Suprapubic skin (tissue), 4 donors: ENCODE measurements around the gene RCAN3.

Source experiments
- EP300 ChIP-seq: sonication (generic); formaldehyde crosslinking; IDR thresholded peaks from one replicate; pipeline ENCODE4 v1.6.1; 2017; ENCODE audit warnings: antibody characterized with exemption
- POLR2A ChIP-seq, 2 donors: fragments of 450-650 bp; IDR thresholded peaks; one replicate each; pipeline ENCODE4 v1.6.1; 2017; ENCODE audit warnings: antibody characterized with exemption in 2 of 2, mild to moderate bottlenecking in 2 of 2, moderate library complexity in 2 of 2
- POLR2AphosphoS5 ChIP-seq, 3 donors: sonication (generic); formaldehyde crosslinking; IDR thresholded peaks; one replicate each; pipeline ENCODE4 v1.6.1; 2017; ENCODE audit warnings: antibody characterized with exemption in 3 of 3
- TF ChIP-seq, protein P1 (sequence below), 2 donors: fragments of 200-600 bp in 1 of 2; fragments of 450-650 bp in 1 of 2; sonication (generic) in 1 of 2; IDR thresholded peaks; one replicate each; pipeline ENCODE4 v1.5.1; 2016 to 2019; ENCODE audit warnings: antibody characterized with exemption in 2 of 2, mild to moderate bottlenecking in 1 of 2, moderate library complexity in 1 of 2

DNA sequence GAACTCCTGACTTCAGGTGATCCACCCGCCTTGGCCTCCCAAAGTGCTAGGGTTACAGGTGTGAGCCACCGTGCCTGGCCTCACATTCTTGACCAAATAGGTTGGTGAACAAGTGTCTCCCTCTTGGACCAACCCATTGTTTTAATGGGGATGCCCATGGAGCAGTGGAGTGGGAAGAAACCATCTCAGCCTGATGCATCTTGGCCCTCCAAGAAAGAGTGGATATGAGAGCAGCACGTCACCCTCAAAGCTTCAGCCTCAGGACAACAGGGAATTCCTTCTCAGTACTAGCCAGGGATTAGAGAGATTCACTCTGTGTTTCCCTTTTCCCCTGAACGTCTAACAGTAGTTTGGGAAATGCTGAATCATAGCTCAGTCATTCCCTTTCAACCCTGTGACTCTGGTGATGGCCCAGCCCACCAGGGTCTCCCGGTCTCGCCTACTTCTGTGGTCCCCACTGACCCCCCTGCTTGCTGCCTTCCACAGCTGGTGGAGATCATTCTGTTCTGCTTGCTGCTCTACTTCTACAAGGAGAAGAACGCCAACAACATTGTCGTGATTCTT lies 49.6 kb upstream of the RCAN3 start:
- no peak for TF ChIP-seq POLR2A (IDR thresholded peaks at IDR 0.05)
- TF ChIP-seq, protein P1, sequence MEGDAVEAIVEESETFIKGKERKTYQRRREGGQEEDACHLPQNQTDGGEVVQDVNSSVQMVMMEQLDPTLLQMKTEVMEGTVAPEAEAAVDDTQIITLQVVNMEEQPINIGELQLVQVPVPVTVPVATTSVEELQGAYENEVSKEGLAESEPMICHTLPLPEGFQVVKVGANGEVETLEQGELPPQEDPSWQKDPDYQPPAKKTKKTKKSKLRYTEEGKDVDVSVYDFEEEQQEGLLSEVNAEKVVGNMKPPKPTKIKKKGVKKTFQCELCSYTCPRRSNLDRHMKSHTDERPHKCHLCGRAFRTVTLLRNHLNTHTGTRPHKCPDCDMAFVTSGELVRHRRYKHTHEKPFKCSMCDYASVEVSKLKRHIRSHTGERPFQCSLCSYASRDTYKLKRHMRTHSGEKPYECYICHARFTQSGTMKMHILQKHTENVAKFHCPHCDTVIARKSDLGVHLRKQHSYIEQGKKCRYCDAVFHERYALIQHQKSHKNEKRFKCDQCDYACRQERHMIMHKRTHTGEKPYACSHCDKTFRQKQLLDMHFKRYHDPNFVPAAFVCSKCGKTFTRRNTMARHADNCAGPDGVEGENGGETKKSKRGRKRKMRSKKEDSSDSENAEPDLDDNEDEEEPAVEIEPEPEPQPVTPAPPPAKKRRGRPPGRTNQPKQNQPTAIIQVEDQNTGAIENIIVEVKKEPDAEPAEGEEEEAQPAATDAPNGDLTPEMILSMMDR (IDR thresholded peaks at IDR 0.05): no peak
- TF ChIP-seq POLR2AphosphoS5 (IDR thresholded peaks at IDR 0.05): no peak
- no peak for TF ChIP-seq EP300
